Thoracic aorta (tissue), 2 donors: ENCODE measurements around the gene APCDD1L. TPM values are rescaled to one million over a fixed set of nuclear protein-coding genes. Genes with fewer than 3 reads are reported as not detected.

ENCODE experiments used
- ATAC-seq: fragments of 150-250 bp; one replicate; pipeline ENCODE4 v1.8.0; 2017; ENCODE audit warnings: low read depth; ENCODE audit not compliant: insufficient number of reproducible peaks, low FRiP score
- DNase-seq: peaks from one replicate; pipeline ENCODE4 v3.0.0-alpha.2; 2020; ENCODE audit warnings: low spot score
- H3K27ac ChIP-seq, 2 donors: fragments of 200-600 bp; sonication (generic); 1 replicate in 1 of 2; 2 replicates in 1 of 2; pipeline ENCODE4 v1.5.1; 2016; ENCODE audit warnings: mild to moderate bottlenecking in 2 of 2, moderate library complexity in 2 of 2
- H3K27me3 ChIP-seq: fragments of 200-600 bp; sonication (generic); replicated peaks from 2 replicates; pipeline ENCODE4 v1.6.0; 2016; ENCODE audit warnings: mild to moderate bottlenecking; ENCODE audit not compliant: insufficient read depth
- H3K36me3 ChIP-seq: fragments of 200-600 bp; sonication (generic); one replicate; pipeline ENCODE4 v1.5.1; 2016
- H3K4me1 ChIP-seq, 2 donors: fragments of 200-600 bp; sonication (generic); 1 replicate in 1 of 2; 2 replicates in 1 of 2; pipeline versions ENCODE4 v1.5.1 to v1.6.0; 2016; ENCODE audit warnings: low read depth in 2 of 2, mild to moderate bottlenecking in 1 of 2; ENCODE audit not compliant: control insufficient read depth in 1 of 2
- H3K4me3 ChIP-seq: fragments of 200-600 bp; sonication (generic); 2 replicates; pipeline ENCODE4 v1.5.1; 2016; ENCODE audit warnings: mild to moderate bottlenecking
- H3K9me3 ChIP-seq: fragments of 200-600 bp; sonication (generic); 2 replicates; pipeline ENCODE4 v1.5.1; 2016
- total RNA-seq, 2 donors: library from RNA; depleted of rRNA; stranded (reverse); fragments of >200 nt; gene quantifications; one replicate each; pipeline versions ENCODE4 v1.1.0 to v1.2.3, GENCODE V29; 2016
- TF ChIP-seq, protein P1 (sequence below): fragments of 200-600 bp; sonication (generic); IDR thresholded peaks from one replicate; pipeline ENCODE4 v1.5.1; 2019; ENCODE audit warnings: antibody characterized with exemption

Gene APCDD1L
- total RNA-seq, 2 donors from 2014 or later = 9.2 to 12.9 TPM

- H3K4me3 ChIP-seq = no peak overlapping the region
- DNase-seq (no peak), ATAC-seq (no peak)
- TF ChIP-seq, protein P1, sequence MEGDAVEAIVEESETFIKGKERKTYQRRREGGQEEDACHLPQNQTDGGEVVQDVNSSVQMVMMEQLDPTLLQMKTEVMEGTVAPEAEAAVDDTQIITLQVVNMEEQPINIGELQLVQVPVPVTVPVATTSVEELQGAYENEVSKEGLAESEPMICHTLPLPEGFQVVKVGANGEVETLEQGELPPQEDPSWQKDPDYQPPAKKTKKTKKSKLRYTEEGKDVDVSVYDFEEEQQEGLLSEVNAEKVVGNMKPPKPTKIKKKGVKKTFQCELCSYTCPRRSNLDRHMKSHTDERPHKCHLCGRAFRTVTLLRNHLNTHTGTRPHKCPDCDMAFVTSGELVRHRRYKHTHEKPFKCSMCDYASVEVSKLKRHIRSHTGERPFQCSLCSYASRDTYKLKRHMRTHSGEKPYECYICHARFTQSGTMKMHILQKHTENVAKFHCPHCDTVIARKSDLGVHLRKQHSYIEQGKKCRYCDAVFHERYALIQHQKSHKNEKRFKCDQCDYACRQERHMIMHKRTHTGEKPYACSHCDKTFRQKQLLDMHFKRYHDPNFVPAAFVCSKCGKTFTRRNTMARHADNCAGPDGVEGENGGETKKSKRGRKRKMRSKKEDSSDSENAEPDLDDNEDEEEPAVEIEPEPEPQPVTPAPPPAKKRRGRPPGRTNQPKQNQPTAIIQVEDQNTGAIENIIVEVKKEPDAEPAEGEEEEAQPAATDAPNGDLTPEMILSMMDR = no peak
- H3K9me3 ChIP-seq = peaks cover 18% of the 10 kb centered on the region
- H3K27ac ChIP-seq = no peak overlapping the region
- no peaks in the 10 kb centered on the region for H3K27me3 ChIP-seq
- H3K4me1 ChIP-seq = peaks cover 16 to 28% of the 10 kb centered on the region in 2 donors
- no peaks in the 10 kb centered on the region for H3K36me3 ChIP-seq
Observed at GRCh38 chr20:58526411-58526810, 11.2 kb upstream of the APCDD1L start.

DNA sequence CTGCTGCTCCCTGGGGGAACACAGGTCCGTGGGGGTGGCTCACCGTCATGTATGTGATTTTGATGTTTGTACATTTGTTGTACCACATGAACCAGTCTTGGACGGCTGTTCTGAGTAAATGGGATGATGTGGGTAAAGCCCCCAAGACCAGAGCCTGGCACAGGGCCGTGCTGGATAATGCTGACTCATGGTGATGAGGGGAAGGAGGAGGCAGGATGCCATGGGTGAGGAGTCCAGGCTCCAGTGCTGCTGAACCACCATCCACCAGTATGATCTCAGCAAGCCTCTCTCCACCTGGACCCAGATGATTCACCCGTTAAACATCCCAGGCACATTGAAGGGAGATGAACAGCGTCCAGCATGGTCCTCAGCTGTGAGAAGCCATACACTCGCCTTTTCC lies 9.6 kb upstream of the APCDD1L start:
- Histone ChIP-seq H3K4me1 (peaks cover 16 to 28% of the 10 kb centered on the region in 2 donors), H3K27ac (no peak overlapping the region), H3K36me3 (no peaks in the 10 kb centered on the region), H3K27me3 (no peaks in the 10 kb centered on the region), H3K9me3 (peaks cover 8% of the 10 kb centered on the region), H3K4me3 (no peak overlapping the region)
- DNase-seq = no peak
- TF ChIP-seq, protein P1 = no peak
- ATAC-seq = no peak

- H3K4me3 ChIP-seq = peak overlapping the region; percentile 29
- no peak for DNase-seq
- peak overlapping the region in 1 of 2 donors; percentile 30 for H3K27ac ChIP-seq
- ATAC-seq = no peak
- peaks cover 16 to 28% of the 10 kb centered on the region in 2 donors for H3K4me1 ChIP-seq
- H3K27me3 ChIP-seq = no peaks in the 10 kb centered on the region
- TF ChIP-seq, protein P1 = no peak
- no peaks in the 10 kb centered on the region for H3K36me3 ChIP-seq
- H3K9me3 ChIP-seq = peaks cover 8% of the 10 kb centered on the region
Observed at GRCh38 chr20:58523971-58524315, 8.7 kb upstream of the APCDD1L start.

DNA sequence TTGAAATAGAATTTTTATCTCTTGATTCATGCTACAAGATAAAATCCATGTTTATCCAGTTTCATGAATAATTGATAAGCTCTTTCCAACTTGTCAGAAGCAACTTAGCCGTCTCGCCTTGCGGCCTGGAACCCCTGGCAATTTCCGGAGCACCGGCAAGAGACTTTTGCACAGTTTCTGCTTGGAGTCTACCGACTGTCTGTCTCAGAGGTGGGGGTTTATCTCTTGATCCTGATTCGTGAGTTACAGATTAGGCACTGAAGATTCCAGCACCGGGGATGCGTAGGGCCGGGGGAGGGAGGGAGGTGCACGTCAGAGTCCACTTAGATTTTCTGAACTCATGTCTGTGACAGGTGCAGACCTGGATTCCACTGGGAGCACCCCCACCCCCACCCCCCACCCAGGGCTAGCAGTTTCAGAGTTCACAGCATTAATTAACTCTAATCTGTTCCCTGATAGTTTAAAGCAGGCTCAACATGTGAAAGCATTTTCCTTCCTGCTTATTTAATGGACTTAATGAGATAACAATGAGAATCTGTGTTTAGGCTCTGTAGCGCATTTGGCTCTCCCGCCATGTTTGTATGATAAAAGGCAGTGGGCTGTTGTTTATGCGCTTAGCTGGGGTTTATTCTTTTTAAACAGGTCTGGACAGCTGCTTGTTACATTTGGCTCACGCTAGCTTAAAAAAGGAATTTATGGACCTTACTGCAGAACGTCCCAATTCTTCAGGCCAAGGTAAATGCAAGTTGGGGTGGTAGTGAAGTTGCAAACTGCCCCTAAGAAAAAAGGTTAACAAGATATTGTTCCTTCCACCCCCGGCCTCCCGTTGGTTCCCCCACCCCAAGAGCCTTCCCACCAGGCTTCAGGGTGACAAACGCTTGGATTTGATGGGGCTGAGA lies 8.1 kb upstream of the APCDD1L start:
- H3K9me3 ChIP-seq = peaks cover 8% of the 10 kb centered on the region
- no peaks in the 10 kb centered on the region for H3K36me3 ChIP-seq
- no peak for ATAC-seq
- TF ChIP-seq, protein P1 = no peak
- H3K4me1 ChIP-seq = peaks cover 16 to 28% of the 10 kb centered on the region in 2 donors
- no peaks in the 10 kb centered on the region for H3K27me3 ChIP-seq
- peak overlapping the region; percentile 29 for H3K4me3 ChIP-seq
- peak overlapping the region in 1 of 2 donors; percentile 30 for H3K27ac ChIP-seq
- no peak for DNase-seq

GRCh38 chr20:58522666-58523065 lies 7.5 kb upstream of the APCDD1L start:
- H3K4me1 ChIP-seq = peaks cover 16 to 28% of the 10 kb centered on the region in 2 donors
- H3K27ac ChIP-seq = no peak overlapping the region
- DNase-seq (no peak), ATAC-seq (no peak)
- TF ChIP-seq, protein P1 = no peak
- no peaks in the 10 kb centered on the region for H3K36me3 ChIP-seq
- no peaks in the 10 kb centered on the region for H3K27me3 ChIP-seq
- H3K4me3 ChIP-seq = peak overlapping the region; percentile 29
- peaks cover 8% of the 10 kb centered on the region for H3K9me3 ChIP-seq
